Chondrocyte (in vitro differentiated cells): Measurements from ENCODE around the gene CMTM7. TPM values are rescaled to one million over a fixed set of nuclear protein-coding genes. Genes with fewer than 3 reads are reported as not detected.

Source experiments
- DNase-seq: peaks from one replicate; pipeline ENCODE4 v3.0.0; 2021; ENCODE audit warnings: mixed read lengths, low spot score
- H3K27ac Mint-ChIP-seq: one replicate; pipeline ENCODE4 v1.8.0; 2021; ENCODE audit warnings: mild to moderate bottlenecking, moderate library complexity, mixed read lengths; ENCODE audit not compliant: unreplicated experiment
- H3K27me3 Mint-ChIP-seq: 2 replicates; pipeline ENCODE4 v1.8.0; 2021; ENCODE audit warnings: low read depth, mixed read lengths
- H3K36me3 Mint-ChIP-seq: 2 replicates; pipeline ENCODE4 v1.8.0; 2021; ENCODE audit warnings: low read depth, mixed read lengths
- H3K4me1 Mint-ChIP-seq: 2 replicates; pipeline ENCODE4 v1.8.0; 2021; ENCODE audit warnings: low read depth, mild to moderate bottlenecking, mixed read lengths
- H3K4me3 Mint-ChIP-seq: one replicate; pipeline ENCODE4 v1.8.0; 2021; ENCODE audit warnings: mild to moderate bottlenecking, moderate library complexity, mixed read lengths; ENCODE audit not compliant: unreplicated experiment
- H3K9me3 Mint-ChIP-seq: 2 replicates; pipeline ENCODE4 v1.8.0; 2021; ENCODE audit warnings: low read depth, mixed read lengths
- CTCF ChIP-seq: fragments of 200-600 bp; sonication (generic); IDR thresholded peaks from 2 replicates; pipeline ENCODE4 v1.5.0; 2021; ENCODE audit warnings: antibody characterized with exemption, mild to moderate bottlenecking, moderate library complexity
- total RNA-seq: library from RNA; stranded (reverse); gene quantifications from 3 replicates; pipeline ENCODE4 v1.2.1, GENCODE V29; 2021

CMTM7 gene
- total RNA-seq, 1 donor from 2014 or later = 8.8 TPM

GRCh38 chr3:32354362-32354778 is 37.3 kb upstream of the CMTM7 start:
- Mint-ChIP-seq H3K4me3 (no peak overlapping the region), H3K9me3 (no peaks in the 10 kb centered on the region)

GRCh38 chr3:32355751-32356291 is 35.8 kb upstream of the CMTM7 start:
- Mint-ChIP-seq H3K4me1 (no peaks in the 10 kb centered on the region), H3K4me3 (no peak overlapping the region), H3K27me3 (no peaks in the 10 kb centered on the region), H3K27ac (no peak overlapping the region), H3K36me3 (no peaks in the 10 kb centered on the region), H3K9me3 (no peaks in the 10 kb centered on the region)
- DNase-seq = no peak
- no peak for TF ChIP-seq CTCF

More at GRCh38 chr3:32354362-32354778, 37.3 kb upstream of the CMTM7 start:
- no peak for TF ChIP-seq CTCF
- Mint-ChIP-seq H3K27ac (no peak overlapping the region), H3K27me3 (no peaks in the 10 kb centered on the region), H3K4me1 (no peaks in the 10 kb centered on the region), H3K36me3 (no peaks in the 10 kb centered on the region)
- DNase-seq = no peak

GRCh38 chr3:32359766-32360492 is 31.7 kb upstream of the CMTM7 start:
- Mint-ChIP-seq H3K4me3 (no peak overlapping the region), H3K27me3 (no peaks in the 10 kb centered on the region), H3K27ac (no peak overlapping the region), H3K4me1 (no peaks in the 10 kb centered on the region), H3K36me3 (no peaks in the 10 kb centered on the region), H3K9me3 (no peaks in the 10 kb centered on the region)
- TF ChIP-seq CTCF = no peak
- DNase-seq = no peak

- Mint-ChIP-seq H3K27ac (no peak overlapping the region), H3K9me3 (no peaks in the 10 kb centered on the region), H3K4me1 (no peaks in the 10 kb centered on the region), H3K36me3 (no peaks in the 10 kb centered on the region), H3K27me3 (no peaks in the 10 kb centered on the region), H3K4me3 (no peak overlapping the region)
- no peak for DNase-seq
- TF ChIP-seq CTCF = no peak
Measured at GRCh38 chr3:32360493-32360827, 31.2 kb upstream of the CMTM7 start.

GRCh38 chr3:32366638-32367397 is 24.8 kb upstream of the CMTM7 start:
- no peaks in the 10 kb centered on the region for H3K36me3 Mint-ChIP-seq
- no peak overlapping the region for H3K4me3 Mint-ChIP-seq
- H3K9me3 Mint-ChIP-seq = no peaks in the 10 kb centered on the region
- H3K4me1 Mint-ChIP-seq = no peaks in the 10 kb centered on the region
- H3K27ac Mint-ChIP-seq = no peak overlapping the region
- no peak for TF ChIP-seq CTCF
- H3K27me3 Mint-ChIP-seq = no peaks in the 10 kb centered on the region
- no peak for DNase-seq
